ENCODE measurements around the gene KLK1.

Gene KLK1

GRCh38 chr19:50830266-50831025 lies 6.9 kb upstream of the KLK1 start:
- H3K9me3 Mint-ChIP-seq, result no peaks in the 10 kb centered on the region
- H3K27me3 Mint-ChIP-seq, result peaks cover 56 to 58% of the 10 kb centered on the region in 2 donors
- ATAC-seq (replicated peaks), result no peak
- no peak overlapping the region for H3K27ac Mint-ChIP-seq
- DNase-seq, result no peak
- H3K4me3 Mint-ChIP-seq, result no peak overlapping the region
- H3K4me1 Mint-ChIP-seq, result peaks cover 0 to 2% of the 10 kb centered on the region in 2 donors
- peaks cover 0 to 4% of the 10 kb centered on the region in 2 donors for H3K36me3 Mint-ChIP-seq

GRCh38 chr19:50829801-50830200 lies 6.2 kb upstream of the KLK1 start:
- no peak for ATAC-seq (replicated peaks)
- no peaks in the 10 kb centered on the region for H3K4me1 Mint-ChIP-seq
- no peak overlapping the region for H3K4me3 Mint-ChIP-seq
- DNase-seq, result no peak
- H3K9me3 Mint-ChIP-seq, result no peaks in the 10 kb centered on the region
- peaks cover 0 to 4% of the 10 kb centered on the region in 2 donors for H3K36me3 Mint-ChIP-seq
- peaks cover 56 to 58% of the 10 kb centered on the region in 2 donors for H3K27me3 Mint-ChIP-seq
- no peak overlapping the region for H3K27ac Mint-ChIP-seq

GRCh38 chr19:50827476-50827875 lies 3.9 kb upstream of the KLK1 start:
- ATAC-seq (replicated peaks), result no peak
- H3K27ac Mint-ChIP-seq, result peak overlapping the region; percentile 6

GRCh38 chr19:50826492-50827240 lies 3.1 kb upstream of the KLK1 start:
- DNase-seq (no peak), ATAC-seq (replicated peaks) (no peak)
- H3K9me3 Mint-ChIP-seq, result no peaks in the 10 kb centered on the region
- H3K36me3 Mint-ChIP-seq, result peaks cover 0 to 4% of the 10 kb centered on the region in 2 donors
- peaks cover 49 to 53% of the 10 kb centered on the region in 2 donors for H3K27me3 Mint-ChIP-seq
- no peak overlapping the region for H3K4me3 Mint-ChIP-seq
- no peak overlapping the region for H3K27ac Mint-ChIP-seq
- peaks cover 12 to 14% of the 10 kb centered on the region in 2 donors for H3K4me1 Mint-ChIP-seq

More at GRCh38 chr19:50827476-50827875, 3.9 kb upstream of the KLK1 start:
- Mint-ChIP-seq H3K4me3 (no peak overlapping the region), H3K9me3 (no peaks in the 10 kb centered on the region), H3K36me3 (peaks cover 0 to 4% of the 10 kb centered on the region in 2 donors), H3K27me3 (peaks cover 49 to 52% of the 10 kb centered on the region in 2 donors), H3K4me1 (peaks cover 4 to 8% of the 10 kb centered on the region in 2 donors)
- DNase-seq, result no peak

DNA sequence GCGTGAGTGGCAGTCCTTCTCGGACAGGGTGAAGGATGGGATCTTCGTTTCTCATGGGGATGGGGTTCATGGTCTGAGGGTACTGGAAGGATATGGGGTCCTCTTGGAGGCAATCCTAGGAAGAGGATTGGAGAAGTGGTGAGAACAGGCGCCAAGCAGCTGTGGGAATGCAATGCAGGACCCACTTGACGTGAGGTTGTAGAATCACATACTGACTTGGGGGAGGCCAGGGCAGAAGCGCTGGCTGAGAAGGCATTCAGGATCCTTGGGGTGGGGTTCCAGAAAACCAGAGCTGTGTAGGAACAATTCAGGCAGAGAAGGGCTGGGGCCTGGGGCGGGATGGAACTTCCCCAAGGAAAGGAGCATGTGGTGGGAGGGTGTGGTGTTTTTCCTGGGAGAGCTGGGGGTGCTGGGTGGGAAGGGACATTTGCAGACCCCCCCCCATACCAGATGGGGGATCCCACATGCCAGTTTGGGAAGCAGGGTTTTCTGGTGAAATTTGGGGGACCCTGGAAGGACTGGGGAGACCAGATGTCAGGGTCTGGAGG lies 852 bp downstream of the KLK1 start:
- peaks cover 0 to 4% of the 10 kb centered on the region in 2 donors for H3K36me3 Mint-ChIP-seq
- DNase-seq (no peak), ATAC-seq (replicated peaks) (no peak)
- peaks cover 47 to 52% of the 10 kb centered on the region in 2 donors for H3K4me1 Mint-ChIP-seq
- peak overlapping the region; percentile 9 for H3K27ac Mint-ChIP-seq
- peaks cover 62 to 70% of the 10 kb centered on the region in 2 donors for H3K27me3 Mint-ChIP-seq
- no peak overlapping the region for H3K4me3 Mint-ChIP-seq
- no peaks in the 10 kb centered on the region for H3K9me3 Mint-ChIP-seq

- Mint-ChIP-seq H3K27me3 (peaks cover 53 to 63% of the 10 kb centered on the region in 2 donors), H3K4me3 (no peak overlapping the region), H3K9me3 (peaks cover 0 to 1% of the 10 kb centered on the region in 2 donors), H3K4me1 (peaks cover 56 to 63% of the 10 kb centered on the region in 2 donors), H3K36me3 (peaks cover 2 to 8% of the 10 kb centered on the region in 2 donors), H3K27ac (peak overlapping the region; percentile 11)
- ATAC-seq (replicated peaks) (no peak), DNase-seq (no peak)
Measured at GRCh38 chr19:50821622-50822021, 2.0 kb downstream of the KLK1 start.

- Mint-ChIP-seq H3K27me3 (peaks cover 53 to 63% of the 10 kb centered on the region in 2 donors), H3K4me1 (peaks cover 59 to 67% of the 10 kb centered on the region in 2 donors), H3K27ac (peak overlapping the region; percentile 2), H3K36me3 (peaks cover 5 to 10% of the 10 kb centered on the region in 2 donors), H3K4me3 (peak overlapping the region; percentile 8 to 51), H3K9me3 (peaks cover 2% of the 10 kb centered on the region in 2 donors)
- ATAC-seq (replicated peaks) (no peak), DNase-seq (no peak)
Measured at GRCh38 chr19:50821248-50821612, 2.4 kb downstream of the KLK1 start.

- Mint-ChIP-seq H3K27ac (peak overlapping the region; percentile 68), H3K9me3 (peaks cover 3 to 4% of the 10 kb centered on the region in 2 donors), H3K27me3 (peaks cover 52 to 61% of the 10 kb centered on the region in 2 donors), H3K4me3 (peak overlapping the region; percentile 78 to 81), H3K4me1 (peaks cover 62 to 69% of the 10 kb centered on the region in 2 donors), H3K36me3 (peaks cover 7 to 13% of the 10 kb centered on the region in 2 donors)
- ATAC-seq (replicated peaks), result no peak
- no peak for DNase-seq
Measured at GRCh38 chr19:50820549-50821247, 2.9 kb downstream of the KLK1 start.

DNA sequence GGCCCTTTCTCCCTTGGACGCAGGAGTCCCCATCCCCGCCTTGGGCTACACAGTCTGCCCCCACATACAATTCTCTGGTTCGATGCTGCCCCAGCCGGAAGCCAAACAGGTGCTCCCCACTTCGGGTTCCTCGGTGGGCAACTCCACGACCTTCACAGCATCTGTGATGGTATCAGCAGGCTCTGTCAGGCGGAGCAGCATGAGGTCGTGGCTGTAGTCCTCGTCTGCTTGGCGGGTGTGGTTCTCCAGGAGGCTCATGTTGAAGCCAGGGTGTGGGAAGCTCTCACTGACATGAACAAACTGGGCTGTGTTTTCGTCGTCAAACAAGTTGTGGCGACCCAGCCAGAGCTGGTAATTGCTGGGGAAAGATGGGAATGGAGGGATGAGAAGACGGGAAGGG lies 3.5 kb downstream of the KLK1 start:
- H3K36me3 Mint-ChIP-seq, result peaks cover 7 to 13% of the 10 kb centered on the region in 2 donors
- ATAC-seq (replicated peaks) (no peak), DNase-seq (no peak)
- peaks cover 52 to 66% of the 10 kb centered on the region in 2 donors for H3K27me3 Mint-ChIP-seq
- peak overlapping the region; percentile 78 to 81 for H3K4me3 Mint-ChIP-seq
- peaks cover 4% of the 10 kb centered on the region in 2 donors for H3K9me3 Mint-ChIP-seq
- H3K4me1 Mint-ChIP-seq, result peaks cover 62 to 69% of the 10 kb centered on the region in 2 donors
- no peak overlapping the region for H3K27ac Mint-ChIP-seq

GRCh38 chr19:50819636-50820035 lies 4.0 kb downstream of the KLK1 start:
- H3K27me3 Mint-ChIP-seq, result peaks cover 57 to 71% of the 10 kb centered on the region in 2 donors

DNA sequence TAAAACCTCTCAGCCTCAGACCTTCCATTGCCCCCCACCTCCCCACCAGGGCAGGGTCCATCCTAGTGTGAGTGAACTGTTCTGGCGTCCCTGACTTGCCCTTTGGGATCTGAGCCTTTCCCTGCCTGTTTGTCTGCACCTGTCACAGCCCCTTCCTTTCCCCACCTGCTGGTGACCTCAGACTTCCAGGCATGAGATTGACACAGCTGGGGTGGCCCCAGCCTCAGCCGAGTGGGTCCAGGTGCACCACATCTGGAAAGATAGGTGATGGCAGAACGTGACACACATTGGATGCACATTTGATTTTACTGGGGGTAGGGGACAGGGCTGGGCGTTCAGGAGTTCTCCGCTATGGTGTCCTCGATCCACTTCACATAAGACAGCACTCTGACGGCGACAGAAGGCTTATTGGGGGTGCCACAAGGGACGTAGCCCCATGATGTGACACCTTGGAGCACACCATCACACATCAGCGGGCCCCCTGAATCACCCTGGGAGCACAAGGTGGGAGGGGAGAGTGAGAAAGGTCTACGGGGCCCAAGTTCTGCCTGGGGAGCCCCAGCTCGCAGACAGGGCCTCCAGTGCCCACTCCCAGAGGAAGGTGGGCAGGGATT lies 4.6 kb downstream of the KLK1 start:
- peaks cover 61 to 75% of the 10 kb centered on the region in 2 donors for H3K27me3 Mint-ChIP-seq
- DNase-seq (no peak), ATAC-seq (replicated peaks) (no peak)
- H3K9me3 Mint-ChIP-seq, result peaks cover 4% of the 10 kb centered on the region in 2 donors
- peak overlapping the region; percentile 64 for H3K27ac Mint-ChIP-seq
- peak overlapping the region; percentile 79 to 89 for H3K4me3 Mint-ChIP-seq
- peaks cover 7 to 13% of the 10 kb centered on the region in 2 donors for H3K36me3 Mint-ChIP-seq
- H3K4me1 Mint-ChIP-seq, result peaks cover 62 to 69% of the 10 kb centered on the region in 2 donors

More at GRCh38 chr19:50819636-50820035, 4.0 kb downstream of the KLK1 start:
- Mint-ChIP-seq H3K9me3 (peaks cover 4% of the 10 kb centered on the region in 2 donors), H3K36me3 (peaks cover 7 to 13% of the 10 kb centered on the region in 2 donors), H3K4me1 (peaks cover 62 to 69% of the 10 kb centered on the region in 2 donors), H3K4me3 (peak overlapping the region; percentile 81 to 89), H3K27ac (no peak overlapping the region)
- ATAC-seq (replicated peaks), result no peak
- no peak for DNase-seq

GRCh38 chr19:50817941-50818858 lies 5.4 kb downstream of the KLK1 start:
- Mint-ChIP-seq H3K4me3 (peak overlapping the region; percentile 79 to 89), H3K9me3 (peaks cover 4% of the 10 kb centered on the region in 2 donors), H3K4me1 (peaks cover 59 to 69% of the 10 kb centered on the region in 2 donors), H3K27ac (peak overlapping the region; percentile 70), H3K27me3 (peaks cover 61 to 74% of the 10 kb centered on the region in 2 donors), H3K36me3 (peaks cover 7 to 13% of the 10 kb centered on the region in 2 donors)
- peak; percentile 66 for DNase-seq
- peak; percentile 58 to 64 for ATAC-seq (replicated peaks)
